Left lung (tissue), 10 donors: ENCODE measurements around the gene SDHA. TPM values are rescaled to one million over a fixed set of nuclear protein-coding genes. Genes with fewer than 3 reads are reported as not detected.

Experiments
- ATAC-seq: fragments of 200-7000 bp; cut with Tn5 transposase; one replicate; pipeline ENCODE4 v1.9.1; 2020; ENCODE audit warnings: moderate library complexity
- DNase-seq, 4 donors: peaks; one replicate each; pipeline ENCODE4 v3.0.0-alpha.2; 2013 to 2020
- H3K27ac ChIP-seq, 2 donors: fragments of 200-600 bp; sonication (generic) in 1 of 2; one replicate each; pipeline versions ENCODE4 v1.5.0 to v1.8.0; 2020 to 2021
- H3K27me3 ChIP-seq, 2 donors: fragments of 200-600 bp; sonication (generic) in 1 of 2; one replicate each; pipeline versions ENCODE4 v1.5.0 to v1.8.0; 2020 to 2021
- H3K36me3 ChIP-seq, 2 donors: fragments of 200-600 bp; sonication (generic) in 1 of 2; one replicate each; pipeline versions ENCODE4 v1.5.0 to v1.8.0; 2020 to 2021
- H3K4me1 ChIP-seq, 2 donors: fragments of 200-600 bp; one replicate each; pipeline ENCODE4 v1.8.0; 2021
- H3K4me3 ChIP-seq, 2 donors: fragments of 200-600 bp; sonication (generic) in 1 of 2; one replicate each; pipeline versions ENCODE4 v1.5.0 to v1.8.0; 2020 to 2021; ENCODE audit warnings: mild to moderate bottlenecking in 1 of 2
- H3K9me3 ChIP-seq, 2 donors: fragments of 200-600 bp; sonication (generic) in 1 of 2; one replicate each; pipeline versions ENCODE4 v1.5.0 to v1.8.0; 2020 to 2021
- intact Hi-C, 2 donors: fragments of 100-400 bp; cut with DNase I; formaldehyde crosslinking; loops; one replicate each; pipeline versions ENCODE4 v1.11.2 to v1.14.2; 2022
- polyA plus RNA-seq, 6 donors: library from polyadenylated mRNA; unstranded; fragments of 120-200 nt; gene quantifications; one replicate each; pipeline ENCODE4 v1.2.1, GENCODE V29; 2013; ENCODE audit not compliant: insufficient read length in 6 of 6
- total RNA-seq, 2 donors: library from RNA; stranded (reverse); fragmentation: NEBNext Ultra II Directional; extraction: Animal tissue kit (Norgen Biotek cat#: 25700); gene quantifications; one replicate each; pipeline ENCODE4 v1.2.1, GENCODE V29; 2021
- TF ChIP-seq, protein P1 (sequence below), 2 donors: fragments of 200-600 bp; sonication (generic) in 1 of 2; IDR thresholded peaks; one replicate each; pipeline versions ENCODE4 v1.5.0 to v1.8.0; 2021; ENCODE audit warnings: antibody characterized with exemption in 2 of 2
- donor health status: DM: no; HTN: yes; CAD: no.
- donor health status: DM: no; HTN: no; CAD: no.

SDHA gene
- total and polyA plus RNA-seq, 8 donors, result 95.9 to 113 (median 106) TPM

DNA sequence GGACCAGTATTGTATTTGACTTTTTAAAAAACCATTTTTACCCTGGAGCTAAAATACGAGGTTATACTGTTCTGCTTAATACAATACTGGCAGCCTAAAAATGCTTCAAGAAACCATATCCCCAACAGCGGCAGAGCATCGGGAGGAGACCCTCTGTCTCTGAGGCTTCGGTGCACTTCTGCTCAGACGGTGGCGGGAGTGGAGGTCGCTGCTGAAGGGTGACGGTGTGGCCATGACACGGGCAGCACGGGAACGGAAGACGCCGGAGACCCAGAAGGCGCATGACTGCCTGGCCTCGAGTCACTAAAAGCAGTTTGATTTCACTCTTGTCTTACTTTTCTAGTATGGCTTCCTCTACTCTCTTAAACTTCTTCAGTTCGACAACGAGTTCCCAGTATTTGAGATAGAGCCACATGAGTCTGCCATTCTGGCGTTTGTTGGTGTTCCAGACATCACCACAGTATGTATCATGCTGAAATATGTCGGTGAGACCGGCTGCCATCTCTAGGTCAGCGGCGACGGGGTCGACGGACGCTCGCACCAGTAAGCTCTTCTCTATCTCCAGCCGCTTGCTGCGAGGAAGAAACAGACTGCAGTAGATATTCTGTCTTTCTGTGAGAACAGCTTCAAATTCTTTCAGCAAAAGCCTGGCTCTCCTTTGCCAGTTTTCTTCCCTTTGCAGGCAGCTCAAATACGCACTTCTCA, 13.0 kb upstream of the SDHA start:
- no peak overlapping the region for H3K27ac ChIP-seq
- no peaks in the 10 kb centered on the region for H3K9me3 ChIP-seq
- ATAC-seq, result no peak
- TF ChIP-seq, protein P1, sequence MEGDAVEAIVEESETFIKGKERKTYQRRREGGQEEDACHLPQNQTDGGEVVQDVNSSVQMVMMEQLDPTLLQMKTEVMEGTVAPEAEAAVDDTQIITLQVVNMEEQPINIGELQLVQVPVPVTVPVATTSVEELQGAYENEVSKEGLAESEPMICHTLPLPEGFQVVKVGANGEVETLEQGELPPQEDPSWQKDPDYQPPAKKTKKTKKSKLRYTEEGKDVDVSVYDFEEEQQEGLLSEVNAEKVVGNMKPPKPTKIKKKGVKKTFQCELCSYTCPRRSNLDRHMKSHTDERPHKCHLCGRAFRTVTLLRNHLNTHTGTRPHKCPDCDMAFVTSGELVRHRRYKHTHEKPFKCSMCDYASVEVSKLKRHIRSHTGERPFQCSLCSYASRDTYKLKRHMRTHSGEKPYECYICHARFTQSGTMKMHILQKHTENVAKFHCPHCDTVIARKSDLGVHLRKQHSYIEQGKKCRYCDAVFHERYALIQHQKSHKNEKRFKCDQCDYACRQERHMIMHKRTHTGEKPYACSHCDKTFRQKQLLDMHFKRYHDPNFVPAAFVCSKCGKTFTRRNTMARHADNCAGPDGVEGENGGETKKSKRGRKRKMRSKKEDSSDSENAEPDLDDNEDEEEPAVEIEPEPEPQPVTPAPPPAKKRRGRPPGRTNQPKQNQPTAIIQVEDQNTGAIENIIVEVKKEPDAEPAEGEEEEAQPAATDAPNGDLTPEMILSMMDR (IDR thresholded peaks at IDR 0.05), result no peak
- no peaks in the 10 kb centered on the region for H3K27me3 ChIP-seq
- H3K36me3 ChIP-seq, result peaks cover 0 to 36% of the 10 kb centered on the region in 2 donors
- H3K4me3 ChIP-seq, result no peak overlapping the region
- intact Hi-C loops, result no loop called here
- no peaks in the 10 kb centered on the region for H3K4me1 ChIP-seq
- DNase-seq, result no peak

DNA sequence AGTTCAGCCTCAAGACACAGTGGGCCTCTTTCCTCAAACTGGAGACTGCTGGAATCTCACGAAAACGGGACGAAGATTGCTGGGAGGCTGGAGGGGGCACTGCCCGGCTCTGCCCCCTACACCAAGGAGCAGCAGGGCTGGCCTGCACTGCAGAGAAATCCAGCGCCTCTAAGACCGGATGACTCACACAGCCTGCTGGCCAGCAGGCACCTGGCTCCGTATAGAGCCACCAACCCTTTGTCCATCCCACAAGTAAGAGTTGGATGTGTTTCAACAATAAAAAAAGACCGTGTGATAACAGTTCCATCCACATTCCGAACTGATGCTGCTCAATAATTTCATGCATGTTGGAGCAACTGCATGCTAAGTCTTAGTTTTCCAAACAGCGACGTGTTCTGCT, 11.7 kb upstream of the SDHA start:
- ATAC-seq, result no peak
- TF ChIP-seq, protein P1 (IDR thresholded peaks at IDR 0.05), result no peak

DNA sequence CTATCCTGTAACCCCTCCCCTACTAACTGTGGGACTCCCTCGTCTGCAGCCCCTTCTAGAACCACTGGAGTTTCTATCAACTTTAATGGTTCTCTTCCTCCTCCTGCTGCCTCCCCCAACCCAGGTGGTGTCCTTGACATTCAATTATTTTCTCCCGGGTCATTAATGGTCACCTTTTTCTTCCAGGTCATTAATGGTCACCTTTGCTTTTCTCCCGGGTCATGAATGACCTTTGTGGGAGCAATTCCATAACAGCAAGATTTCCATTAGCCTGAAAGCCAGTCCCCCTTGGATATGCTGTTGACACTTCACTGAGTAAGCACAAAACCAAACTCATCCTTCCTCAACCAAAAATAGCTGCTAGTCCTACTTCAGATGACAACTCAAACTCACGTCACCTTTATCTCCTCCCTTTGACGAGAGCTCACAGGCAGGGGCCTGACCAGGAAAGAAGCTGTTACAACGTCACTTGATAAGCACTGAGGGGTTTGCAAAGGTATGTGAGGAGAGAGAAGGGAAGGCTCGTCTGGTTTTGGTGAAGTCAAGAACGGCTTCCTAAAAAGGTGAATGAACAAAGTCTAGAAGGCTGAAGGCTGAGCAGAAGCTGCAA, 11.1 kb upstream of the SDHA start:
- no peak for ATAC-seq
- no peak overlapping the region for H3K4me3 ChIP-seq
- no peak for DNase-seq
- H3K9me3 ChIP-seq, result no peaks in the 10 kb centered on the region
- TF ChIP-seq, protein P1 (IDR thresholded peaks at IDR 0.05), result no peak
- H3K36me3 ChIP-seq, result peaks cover 0 to 36% of the 10 kb centered on the region in 2 donors
- no peak overlapping the region for H3K27ac ChIP-seq
- no peaks in the 10 kb centered on the region for H3K27me3 ChIP-seq
- intact Hi-C loops, result no loop called here
- no peaks in the 10 kb centered on the region for H3K4me1 ChIP-seq

More for the DNA sequence above, 11.7 kb upstream of the SDHA start:
- Histone ChIP-seq H3K27me3 (no peaks in the 10 kb centered on the region), H3K9me3 (no peaks in the 10 kb centered on the region), H3K36me3 (peaks cover 0 to 36% of the 10 kb centered on the region in 2 donors), H3K27ac (no peak overlapping the region), H3K4me1 (no peaks in the 10 kb centered on the region), H3K4me3 (no peak overlapping the region)
- intact Hi-C loops, result no loop called here
- DNase-seq, result no peak

DNA sequence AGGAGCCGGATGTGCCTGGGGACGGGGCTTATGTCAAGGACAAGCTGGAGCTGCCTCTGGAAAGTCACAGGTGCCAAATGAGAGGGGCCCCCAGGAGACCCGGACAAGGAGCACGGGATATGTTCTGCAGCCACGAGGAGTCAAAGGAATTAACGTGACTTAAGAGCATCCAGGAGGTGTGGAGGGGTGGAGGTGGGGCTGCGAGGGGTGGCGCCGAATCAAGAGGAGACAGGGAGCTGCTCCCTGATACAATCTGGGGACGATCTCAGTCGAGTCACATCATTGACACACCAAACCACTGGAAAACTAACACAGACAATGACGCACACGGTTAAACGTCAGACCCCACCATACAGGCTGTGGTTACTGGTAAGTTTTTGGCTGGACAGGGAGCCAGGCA, 10.5 kb upstream of the SDHA start:
- Histone ChIP-seq H3K9me3 (no peaks in the 10 kb centered on the region), H3K4me1 (no peaks in the 10 kb centered on the region), H3K27me3 (no peaks in the 10 kb centered on the region), H3K36me3 (peaks cover 0 to 36% of the 10 kb centered on the region in 2 donors), H3K4me3 (no peak overlapping the region), H3K27ac (no peak overlapping the region)
- TF ChIP-seq, protein P1 (IDR thresholded peaks at IDR 0.05), result no peak
- intact Hi-C loops, result no loop called here
- ATAC-seq (no peak), DNase-seq (no peak)

DNA sequence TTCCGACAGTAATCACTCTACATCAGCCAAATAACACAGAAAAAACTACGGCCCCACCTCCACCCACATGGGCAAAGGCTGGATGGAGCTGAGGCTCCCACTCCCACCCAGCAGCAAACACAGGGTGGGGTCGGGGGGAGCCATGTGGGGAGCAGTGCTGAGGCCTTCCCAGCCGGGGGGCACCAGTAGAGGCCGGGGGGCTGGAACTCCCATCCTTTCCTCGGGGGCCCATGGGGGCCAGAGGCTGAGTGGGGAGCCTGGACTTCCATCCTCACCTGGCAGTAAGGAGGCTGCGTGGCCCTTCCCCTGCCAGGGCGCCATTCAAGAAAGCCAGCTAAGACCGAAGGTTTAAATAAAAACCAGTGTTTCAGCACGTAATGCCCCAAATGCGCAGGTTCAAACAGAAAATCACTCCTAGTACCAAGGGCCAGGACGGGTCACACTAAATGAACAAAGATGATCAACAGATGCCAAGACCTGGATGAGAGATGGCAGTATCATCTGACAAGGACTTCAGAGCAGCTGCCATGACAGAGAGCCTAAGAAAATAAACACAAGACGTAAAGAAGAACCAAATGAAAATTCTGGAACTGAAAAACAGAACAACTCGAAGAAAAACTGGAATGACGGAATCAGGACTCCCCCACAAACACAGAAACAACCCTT, 9.5 kb upstream of the SDHA start:
- no peaks in the 10 kb centered on the region for H3K9me3 ChIP-seq
- TF ChIP-seq, protein P1 (IDR thresholded peaks at IDR 0.05), result no peak

More for the DNA sequence above, 9.5 kb upstream of the SDHA start:
- H3K4me3 ChIP-seq, result no peak overlapping the region
- no peak overlapping the region for H3K27ac ChIP-seq
- no peaks in the 10 kb centered on the region for H3K27me3 ChIP-seq
- DNase-seq (no peak), ATAC-seq (no peak)
- intact Hi-C loops, result no loop called here
- peaks cover 0 to 30% of the 10 kb centered on the region in 2 donors for H3K36me3 ChIP-seq
- no peaks in the 10 kb centered on the region for H3K4me1 ChIP-seq
